ENCODE measurements around the gene PIK3CD. TPM values are rescaled to one million over a fixed set of nuclear protein-coding genes. Genes with fewer than 3 reads are reported as not detected.

Gene PIK3CD
- total and polyA plus RNA-seq, 10 of the 15 experiments (the other 5 are each of a cell fraction or from before 2014, with no cell fraction given): 7.0 to 101 (median 51.1) TPM

- Histone ChIP-seq H3K27ac (ENCODE audit: control insufficient read depth, insufficient read depth) (no peak overlapping the region), H3K9ac (ENCODE audit: control insufficient read depth, insufficient read depth, low read length) (no peak overlapping the region), H2AFZ (ENCODE audit: control insufficient read depth, low read depth, low read length) (no peak overlapping the region), H3K4me1 (ENCODE audit: control insufficient read depth, insufficient read depth, low read length) (peaks cover 22% of the 10 kb centered on the region), H4K20me1 (ENCODE audit: control insufficient read depth, insufficient read depth) (no peaks in the 10 kb centered on the region), H3K36me3 (ENCODE audit: control insufficient read depth in 2 of 2, insufficient read depth in 2 of 2, low read length in 1 of 2) (no peaks in the 10 kb centered on the region), H3K4me3 (no peak overlapping the region), H3K4me2 (ENCODE audit: control insufficient read depth, insufficient read depth) (no peak overlapping the region), H3K79me2 (ENCODE audit: control insufficient read depth, insufficient read depth, low read length) (peaks cover 14% of the 10 kb centered on the region), H3K9me3 (replicated peaks; ENCODE audit: control insufficient read depth, insufficient read depth, low read length) (no peaks in the 10 kb centered on the region), H3K27me3 (replicated peaks in 1 of 2; ENCODE audit: control insufficient read depth in 2 of 2, insufficient read depth in 2 of 2, low read length in 1 of 2) (no peaks in the 10 kb centered on the region)
- no TSS peak for BruUV-seq (replicated peaks)
- CTCF ChIA-PET: interaction anchor here (3.3 kb wide), 1 partner anchor 17 kb away, joined by 18 read pairs; no protein-coding TSS in a partner anchor
- ATAC-seq: no peak
- TF ChIP-seq IRF4 (IDR thresholded peaks at IDR 0.05; ENCODE audit: low read depth, low read length): no peak
- no peak for TF ChIP-seq TCF12 (IDR thresholded peaks at IDR 0.05; ENCODE audit: low read depth, low read length)
- TF ChIP-seq, protein P1, sequence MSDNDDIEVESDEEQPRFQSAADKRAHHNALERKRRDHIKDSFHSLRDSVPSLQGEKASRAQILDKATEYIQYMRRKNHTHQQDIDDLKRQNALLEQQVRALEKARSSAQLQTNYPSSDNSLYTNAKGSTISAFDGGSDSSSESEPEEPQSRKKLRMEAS (IDR thresholded peaks at IDR 0.05; ENCODE audit: low read depth, low read length): no peak
- no peak for TF ChIP-seq TBL1XR1 (IDR thresholded peaks at IDR 0.05; ENCODE audit: low read depth, low read length)
- TF ChIP-seq SUPT20H (IDR thresholded peaks at IDR 0.05; ENCODE audit: borderline replicate concordance, control insufficient read depth, low read depth, low read length): no peak
- no peak for TF ChIP-seq HSF1 (IDR thresholded peaks at IDR 0.05; ENCODE audit: low read depth, low read length)
- TF ChIP-seq NFYA (IDR thresholded peaks at IDR 0.05; ENCODE audit: borderline replicate concordance, low read depth, low read length): no peak
- TF ChIP-seq, protein P2, sequence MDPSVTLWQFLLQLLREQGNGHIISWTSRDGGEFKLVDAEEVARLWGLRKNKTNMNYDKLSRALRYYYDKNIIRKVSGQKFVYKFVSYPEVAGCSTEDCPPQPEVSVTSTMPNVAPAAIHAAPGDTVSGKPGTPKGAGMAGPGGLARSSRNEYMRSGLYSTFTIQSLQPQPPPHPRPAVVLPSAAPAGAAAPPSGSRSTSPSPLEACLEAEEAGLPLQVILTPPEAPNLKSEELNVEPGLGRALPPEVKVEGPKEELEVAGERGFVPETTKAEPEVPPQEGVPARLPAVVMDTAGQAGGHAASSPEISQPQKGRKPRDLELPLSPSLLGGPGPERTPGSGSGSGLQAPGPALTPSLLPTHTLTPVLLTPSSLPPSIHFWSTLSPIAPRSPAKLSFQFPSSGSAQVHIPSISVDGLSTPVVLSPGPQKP (IDR thresholded peaks at IDR 0.05; ENCODE audit: low read depth, low read length): no peak
- TF ChIP-seq SMC3 (IDR thresholded peaks at IDR 0.05; ENCODE audit: borderline replicate concordance, low read length): no peak
- TF ChIP-seq PAX5 (IDR thresholded peaks at IDR 0.05; ENCODE audit: borderline replicate concordance, low read depth, low read length): no peak
- no peak for TF ChIP-seq PML (IDR thresholded peaks at IDR 0.05; ENCODE audit: low read length)
- TF ChIP-seq LARP7 (IDR thresholded peaks at IDR 0.05): no peak
- no peak for TF ChIP-seq ESRRA (IDR thresholded peaks at IDR 0.05; ENCODE audit: low read length)
- TF ChIP-seq KDM1A (IDR thresholded peaks at IDR 0.05; ENCODE audit: borderline replicate concordance): no peak
- TF ChIP-seq CHD1 (IDR thresholded peaks at IDR 0.05; ENCODE audit: low read depth, low read length): no peak
- no peak for TF ChIP-seq JUNB (IDR thresholded peaks at IDR 0.05)
- no peak for TF ChIP-seq ASH2L (IDR thresholded peaks at IDR 0.05; ENCODE audit: borderline replicate concordance, low read depth)
- no peak for TF ChIP-seq SKIL (IDR thresholded peaks at IDR 0.05; ENCODE audit: low read depth, poor library complexity, severe bottlenecking)
- TF ChIP-seq YY1 (IDR thresholded peaks at IDR 0.05; ENCODE audit: low read depth, low read length): no peak
- SMC1A ChIA-PET (ENCODE audit: uncharacterized antibody, unreplicated experiment): interaction anchor here (1.4 to 5.2 kb wide), 2 partner anchors 16 to 19 kb away, joined by 3 to 36 read pairs; no protein-coding TSS in a partner anchor
- WGBS (ENCODE audit: insufficient coverage, insufficient replicate concordance, low lambda C conversion rate, missing lambda C conversion rate): 85% methylated on average over 13 of the region's 13 CpGs
- no peak for DNase-seq (ENCODE audit: low read depth, low spot score)
- FAIRE-seq: no peak
- intact Hi-C loops (cut with micrococcal nuclease; ENCODE audit: unreplicated experiment): no loop called here
- POLR2A ChIA-PET: interaction anchor here (0.7 to 0.9 kb wide), 2 partner anchors 36 to 189 kb away, joined by 3 to 8 read pairs; no protein-coding TSS in a partner anchor
- in situ Hi-C loops (cut with MboI): no loop called here
- RAD21 ChIA-PET (ENCODE audit: unreplicated experiment): no interaction called here
These were observed 5.5 kb upstream of the PIK3CD start for GRCh38 chr1:9646037-9646436.
